HTERT RPE-1 (cell line): Measurements from ENCODE around the gene HLA-C.
"Not testable (repeated sequence)": the region's sequence is repeated elsewhere in the genome, so short reads cannot be mapped to it uniquely, and the experiment has no call there.

Experiments
- in situ Hi-C: fragments of 300-500 bp; cut with MboI; formaldehyde crosslinking; loops from 4 replicates; pipeline ENCODE4 v1.14.3; 2020; ENCODE audit warnings: low sequenced_read_pairs

Gene HLA-C

DNA sequence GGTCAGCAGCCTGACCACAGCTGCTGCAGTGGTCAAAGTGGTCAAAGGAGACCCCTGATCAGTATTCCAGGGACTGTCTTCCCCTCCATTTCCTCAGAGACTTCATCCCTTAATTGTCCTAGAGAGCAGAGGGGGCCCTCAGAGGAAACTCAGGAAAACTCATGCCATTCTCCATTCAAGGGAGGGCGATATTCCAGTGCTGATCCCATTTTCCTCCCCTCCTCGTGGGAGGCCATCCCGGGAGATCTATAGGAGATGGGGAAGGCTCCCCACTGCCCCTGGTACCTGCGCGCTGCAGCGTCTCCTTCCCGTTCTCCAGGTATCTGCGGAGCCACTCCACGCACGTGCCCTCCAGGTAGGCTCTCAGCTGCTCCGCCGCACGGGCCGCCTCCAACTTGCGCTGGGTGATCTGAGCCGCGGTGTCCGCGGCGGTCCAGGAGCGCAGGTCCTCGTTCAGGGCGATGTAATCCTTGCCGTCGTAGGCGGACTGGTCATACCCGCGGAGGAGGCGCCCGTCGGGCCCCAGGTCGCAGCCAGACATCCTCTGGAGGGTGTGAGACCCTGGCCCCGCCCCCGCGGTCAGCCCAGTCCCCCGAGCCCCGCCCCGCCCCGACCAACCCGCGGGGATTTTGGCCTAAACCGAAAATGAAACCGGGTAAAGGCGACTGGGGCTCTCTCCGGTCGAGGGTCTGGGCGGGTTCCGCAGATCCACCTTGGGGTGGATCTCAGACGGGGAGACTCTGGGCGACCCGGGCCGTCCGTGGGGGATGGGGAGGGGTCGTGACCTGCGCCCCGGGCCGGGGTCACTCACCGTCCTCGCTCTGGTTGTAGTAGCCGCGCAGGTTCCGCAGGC, 878 bp downstream of the HLA-C start:
- in situ Hi-C loops, result no loop called here

DNA sequence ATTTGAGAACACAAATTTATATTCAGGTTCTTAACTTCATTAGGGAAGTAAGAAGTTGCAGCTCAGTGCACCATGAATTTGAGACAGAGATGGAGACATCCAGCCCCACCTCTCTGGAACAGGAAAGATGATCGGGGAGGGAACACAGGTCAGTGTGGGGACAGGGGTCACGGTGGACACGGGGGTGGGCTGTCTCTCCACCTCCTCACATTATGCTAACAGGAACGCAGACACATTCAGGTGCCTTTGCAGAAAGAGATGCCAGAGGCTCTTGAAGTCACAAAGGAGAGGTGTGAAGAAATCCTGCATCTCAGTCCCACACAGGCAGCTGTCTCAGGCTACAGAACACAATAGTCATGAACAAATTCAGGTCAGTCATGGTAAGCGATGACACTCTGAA, 3.1 kb downstream of the HLA-C start:
- in situ Hi-C loops, result no loop called here

DNA sequence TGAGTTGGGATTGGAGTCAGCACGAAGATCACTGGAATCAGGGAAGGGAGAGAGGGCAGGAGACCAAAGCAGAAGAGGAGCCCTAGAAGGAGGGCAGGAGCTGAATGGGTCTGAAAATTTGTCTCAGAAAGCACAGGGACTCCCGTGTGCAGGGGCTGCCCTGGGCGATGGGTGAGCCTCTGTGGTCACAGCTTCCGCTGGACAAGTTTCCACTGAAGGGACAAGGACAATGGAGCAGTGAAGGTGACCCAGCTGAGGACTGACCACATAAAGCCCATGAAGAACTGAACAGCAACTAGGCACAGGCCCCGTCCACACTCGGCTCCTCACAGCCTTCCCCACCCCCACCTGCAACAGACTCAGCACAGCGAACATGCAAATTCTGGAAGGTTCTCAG, 3.5 kb downstream of the HLA-C start:
- in situ Hi-C loops, result no loop called here

DNA sequence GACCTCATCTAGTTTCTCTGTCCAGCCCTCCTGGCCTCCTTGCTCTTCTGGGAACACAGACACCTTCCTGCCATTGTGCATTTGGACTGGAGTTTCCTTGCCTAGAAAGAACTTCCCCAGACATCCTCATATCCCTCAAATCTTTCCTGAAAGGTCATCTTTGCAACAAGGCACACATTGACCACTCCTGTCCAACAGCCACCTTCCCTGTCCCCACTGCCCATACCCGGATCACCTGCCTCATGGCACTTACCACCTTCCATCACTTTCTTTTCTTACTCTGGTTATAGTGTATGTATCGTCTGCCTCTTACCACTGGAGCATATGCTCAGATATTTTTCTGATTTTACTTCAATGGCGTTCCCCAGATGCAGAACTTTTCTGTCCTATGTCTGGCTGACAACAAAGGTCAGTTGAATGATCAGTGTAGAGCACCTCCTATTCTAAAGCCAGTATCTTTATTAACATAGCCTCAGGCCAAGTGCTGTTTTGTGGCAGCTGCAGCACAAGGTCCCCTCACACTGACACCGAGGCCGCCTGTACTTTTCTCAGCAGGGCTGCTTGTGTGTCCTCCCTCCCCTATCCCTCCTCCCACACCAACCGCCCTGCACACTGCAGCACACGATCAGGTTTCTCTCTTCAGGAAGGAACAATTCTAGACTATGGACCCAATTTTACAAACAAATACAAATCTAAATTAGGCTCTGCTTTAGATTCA, 4.1 kb downstream of the HLA-C start:
- in situ Hi-C loops, result no loop called here

DNA sequence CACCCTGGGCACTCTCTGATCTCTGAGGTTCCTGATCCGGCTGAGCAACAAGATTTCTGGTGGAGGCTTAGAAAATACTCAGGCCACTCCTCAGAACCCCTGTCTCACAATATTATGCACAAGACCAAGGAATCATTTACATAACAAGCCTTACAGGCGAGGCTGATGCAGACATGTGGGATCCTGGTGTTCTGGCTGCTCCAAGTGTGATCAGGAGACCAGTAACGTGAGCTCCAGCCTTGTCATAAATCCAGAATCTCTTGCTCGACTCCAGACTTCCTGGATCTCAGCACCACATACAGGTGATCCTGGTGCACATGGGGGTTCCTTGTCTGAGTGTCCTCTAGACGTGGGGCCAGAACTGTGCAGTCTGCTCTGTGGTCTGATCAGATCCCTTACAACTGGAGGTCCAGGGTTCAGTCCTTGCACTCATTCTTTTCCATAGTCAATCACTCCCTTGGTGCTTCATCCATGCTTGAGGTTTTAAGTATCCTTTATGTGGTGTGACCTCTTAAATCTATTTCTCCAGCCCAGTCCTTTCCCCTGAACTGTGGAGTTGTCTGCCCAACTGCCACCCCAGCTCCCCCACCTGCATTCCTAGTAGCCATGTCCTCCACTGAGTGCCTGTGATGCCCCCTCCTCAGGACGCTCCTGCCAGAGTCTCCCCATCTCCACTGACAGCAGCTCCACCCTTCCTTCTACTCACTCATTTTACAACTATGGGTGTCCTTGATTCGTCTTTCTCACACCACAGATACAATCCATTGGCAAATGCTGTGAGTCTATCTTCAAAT, 5.1 kb downstream of the HLA-C start:
- in situ Hi-C loops, result no loop called here

DNA sequence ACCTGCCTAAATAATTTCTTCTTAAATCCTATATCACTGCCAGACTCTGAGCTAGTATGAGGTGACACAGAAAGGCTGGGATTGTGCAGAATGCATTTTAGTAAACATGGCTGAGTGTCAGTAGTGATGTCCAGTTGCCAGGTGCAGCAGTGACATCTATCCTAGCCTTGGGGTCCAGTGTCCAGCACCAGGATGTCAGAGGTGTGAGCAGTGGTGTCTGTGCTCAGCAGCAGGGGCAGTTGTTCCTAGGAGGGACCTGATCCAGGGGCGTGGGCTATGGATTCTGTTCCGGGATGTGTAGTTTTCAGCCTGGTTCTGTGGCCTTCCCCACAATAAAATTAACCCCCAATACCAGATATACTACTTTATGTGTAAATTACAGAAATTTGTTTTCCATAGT, 6.0 kb downstream of the HLA-C start:
- in situ Hi-C loops, result no loop called here

DNA sequence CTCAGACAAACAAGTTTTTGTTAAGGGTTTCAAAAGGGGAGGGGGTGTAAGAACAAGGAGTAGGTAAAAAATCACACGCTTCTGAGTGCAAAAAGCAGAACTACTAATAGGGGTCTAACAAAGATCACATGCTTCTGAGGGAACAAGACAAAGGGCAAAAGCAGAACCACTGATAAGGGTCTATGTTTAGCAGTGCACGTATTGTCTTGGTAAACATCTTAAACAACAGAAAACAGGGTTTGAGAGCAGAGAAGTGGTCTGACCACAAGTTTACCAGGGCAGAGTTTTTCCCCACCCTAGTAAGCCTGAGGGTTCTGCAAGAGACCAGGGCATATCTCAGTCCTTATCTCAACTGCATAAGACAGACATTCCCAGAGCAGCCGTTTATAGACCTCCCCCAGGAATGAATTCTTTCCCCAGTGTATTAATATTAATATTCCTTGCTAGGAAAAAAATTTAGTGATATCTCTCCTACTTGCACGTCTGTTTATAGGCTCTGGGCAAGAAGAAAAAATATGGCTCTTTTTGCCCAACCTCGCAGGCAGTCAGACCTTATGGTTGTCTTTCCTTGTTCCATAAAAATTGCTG, 8.5 kb downstream of the HLA-C start:
- in situ Hi-C loops, result not testable (repeated sequence)

DNA sequence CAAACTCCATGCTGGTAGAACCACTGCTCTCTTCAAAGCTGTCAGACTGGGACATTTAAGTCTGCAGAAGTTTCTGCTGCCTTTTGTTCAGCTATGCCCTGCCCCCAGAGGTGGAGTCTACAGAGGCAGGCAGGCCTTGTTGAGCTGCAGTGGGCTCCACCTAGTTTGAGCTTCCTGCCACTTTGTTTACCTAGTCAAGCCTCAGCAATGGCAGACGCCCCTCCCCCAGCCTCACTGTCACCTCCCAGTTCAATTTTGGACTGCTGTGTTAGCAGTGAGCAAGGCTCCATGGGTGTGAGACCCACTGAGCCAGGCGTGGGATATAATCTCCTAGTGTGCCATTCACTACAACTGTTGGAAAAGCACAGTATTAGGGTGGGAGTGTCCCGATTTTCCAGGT, 11.9 kb downstream of the HLA-C start:
- in situ Hi-C loops, result not testable (repeated sequence)

DNA sequence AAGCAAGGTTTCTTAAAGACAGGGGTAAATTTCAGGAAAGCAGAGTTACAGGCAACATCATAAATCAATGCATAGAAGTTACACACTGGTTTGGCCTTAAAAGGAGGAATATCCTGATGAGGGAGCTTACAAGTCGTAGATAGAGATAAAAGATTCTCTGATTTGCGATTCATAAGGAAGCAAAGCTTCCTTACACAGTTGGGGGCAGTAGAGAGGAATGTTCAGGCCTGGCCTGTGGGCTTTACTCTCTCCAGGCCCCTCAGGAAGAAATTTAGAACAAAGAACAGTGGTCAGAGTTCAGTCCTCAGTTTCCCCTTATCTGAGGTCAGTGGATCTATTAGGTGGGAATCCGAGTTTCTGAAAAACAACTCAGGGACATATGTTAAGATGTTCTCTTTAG, 19.3 kb downstream of the HLA-C start:
- in situ Hi-C loops, result no loop called here

DNA sequence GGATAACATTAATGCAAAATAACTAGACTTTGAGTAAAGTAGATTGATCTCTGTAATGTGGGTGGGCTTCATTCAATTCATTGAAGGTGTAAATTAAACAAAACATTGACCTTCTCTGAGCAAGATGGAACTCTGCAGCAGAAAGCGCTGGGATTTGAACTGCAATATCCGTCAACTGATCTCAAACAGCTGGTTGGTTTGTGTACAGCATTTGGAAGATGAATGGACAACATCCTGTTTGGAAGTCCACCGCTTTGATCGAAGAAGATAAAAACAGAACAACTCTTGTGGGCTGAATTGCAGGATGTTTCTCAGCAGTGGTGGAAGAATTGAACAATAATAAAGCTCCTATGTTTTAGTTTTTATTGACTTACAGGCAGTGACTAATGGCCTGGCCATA, 20.6 kb downstream of the HLA-C start:
- in situ Hi-C loops, result no loop called here

DNA sequence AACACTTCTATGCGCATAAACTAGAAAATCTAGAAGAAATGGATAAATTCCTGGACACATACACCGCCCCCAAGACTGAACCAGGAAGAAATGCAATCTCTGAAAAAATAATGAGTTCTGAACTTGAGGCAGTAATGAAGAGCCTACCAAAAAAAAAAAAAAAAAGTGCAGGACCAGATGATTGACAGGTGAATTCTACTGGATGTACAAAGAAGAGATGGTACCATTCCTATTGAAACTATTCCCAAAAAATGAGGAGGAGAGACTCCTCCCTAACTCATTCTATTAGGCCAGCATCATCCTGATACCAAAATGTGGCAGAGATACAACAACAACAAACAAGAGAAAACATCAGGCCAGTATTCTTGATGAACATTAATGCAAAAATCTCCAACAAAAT, 22.7 kb downstream of the HLA-C start:
- in situ Hi-C loops, result no loop called here

DNA sequence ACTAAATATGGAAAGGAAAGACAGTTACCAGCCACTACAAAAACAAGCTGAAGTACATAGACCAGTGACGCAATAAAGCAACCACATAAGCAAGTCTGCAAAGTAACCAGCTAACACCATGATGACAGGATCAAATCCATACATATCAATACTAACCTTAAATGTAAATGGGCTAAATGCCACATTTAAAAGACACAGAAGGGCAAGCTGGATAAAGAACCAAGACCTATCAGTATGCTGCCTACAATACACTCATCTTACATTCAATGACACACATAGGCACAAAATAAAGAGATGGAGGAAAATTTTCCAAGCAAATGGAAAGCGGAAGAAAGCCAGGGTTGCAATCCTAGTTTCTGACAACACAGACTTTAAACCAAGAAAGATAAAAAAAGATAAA, 24.1 kb downstream of the HLA-C start:
- in situ Hi-C loops, result no loop called here

DNA sequence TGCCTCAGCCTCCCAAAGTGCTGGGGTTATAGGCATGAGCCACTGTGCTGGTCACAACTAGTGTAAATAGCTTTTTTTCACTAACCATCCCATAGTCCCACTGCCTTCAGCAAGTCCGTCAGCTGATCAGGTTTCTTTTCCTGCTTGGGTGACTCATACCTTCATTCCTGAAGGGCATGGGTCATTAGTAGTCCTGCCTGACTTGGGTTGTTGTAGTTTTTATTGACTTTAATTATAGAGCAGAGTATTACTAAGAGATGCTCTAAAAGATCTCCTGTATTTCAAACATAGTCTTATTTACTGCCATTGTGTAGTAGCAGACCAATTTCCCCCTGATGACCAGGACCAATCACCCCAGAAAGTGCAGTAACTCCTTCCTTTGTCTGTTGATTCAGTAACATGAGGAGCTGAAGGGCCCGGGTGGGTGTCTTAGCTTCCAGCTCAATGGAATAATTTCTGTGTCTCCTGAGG, 25.8 kb downstream of the HLA-C start:
- in situ Hi-C loops, result no loop called here

DNA sequence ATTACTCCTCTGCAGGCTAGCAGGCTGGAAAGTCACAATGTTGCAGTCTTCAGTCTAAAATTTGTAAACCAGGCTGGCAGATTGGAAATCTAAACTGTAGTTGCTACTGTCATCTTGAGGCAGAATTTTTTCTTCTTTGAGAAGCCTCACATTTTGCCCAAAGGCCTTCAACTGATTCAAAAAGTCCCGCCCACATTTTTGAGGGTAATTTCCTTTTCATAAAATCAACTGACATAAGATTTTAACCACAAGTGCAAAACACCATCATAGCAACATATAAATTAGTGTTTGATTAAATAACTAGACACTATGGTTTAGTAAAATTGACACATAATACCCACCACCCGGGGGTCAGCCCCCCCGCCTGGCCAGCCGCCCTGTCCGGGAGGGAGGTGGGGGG, 28.4 kb downstream of the HLA-C start:
- in situ Hi-C loops, result no loop called here

DNA sequence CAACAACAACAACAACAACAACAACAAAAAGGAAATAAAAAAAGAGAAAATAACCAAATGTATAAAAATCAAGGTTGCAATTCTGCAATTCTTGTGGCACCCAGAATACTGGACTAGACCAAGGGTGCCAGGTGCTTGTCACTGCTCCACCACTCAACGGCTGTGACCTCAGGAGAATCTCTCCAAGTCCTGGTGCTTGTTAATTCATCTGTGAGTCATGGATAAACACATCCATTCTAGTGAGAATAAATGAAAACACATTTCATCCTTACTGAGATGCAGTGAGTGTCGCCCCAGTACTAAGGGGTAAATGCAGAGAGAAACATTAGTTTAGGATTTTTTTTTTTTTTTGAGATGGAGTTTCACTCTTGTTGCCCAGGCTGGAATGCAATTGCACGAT, 32.0 kb downstream of the HLA-C start:
- in situ Hi-C loops, result no loop called here

DNA sequence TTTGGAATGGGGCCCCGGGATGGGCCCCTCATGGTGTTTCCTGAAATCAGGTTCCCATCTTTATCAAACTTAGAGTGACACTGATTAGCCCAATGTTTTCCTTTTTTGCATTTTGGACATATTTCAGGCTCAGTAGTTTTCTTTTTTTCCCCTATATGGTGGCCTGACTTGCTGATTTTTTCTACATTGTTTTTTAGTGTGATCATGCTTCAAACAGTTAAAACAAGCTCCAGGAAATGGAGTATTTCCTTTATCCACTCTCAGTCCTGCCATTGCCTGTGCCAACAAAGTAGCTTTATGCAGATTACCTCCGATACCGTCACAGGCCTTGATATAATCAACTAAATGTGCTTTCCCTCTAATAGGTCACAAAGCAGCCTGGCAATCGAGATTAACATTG, 37.8 kb downstream of the HLA-C start:
- in situ Hi-C loops, result not testable (repeated sequence)

DNA sequence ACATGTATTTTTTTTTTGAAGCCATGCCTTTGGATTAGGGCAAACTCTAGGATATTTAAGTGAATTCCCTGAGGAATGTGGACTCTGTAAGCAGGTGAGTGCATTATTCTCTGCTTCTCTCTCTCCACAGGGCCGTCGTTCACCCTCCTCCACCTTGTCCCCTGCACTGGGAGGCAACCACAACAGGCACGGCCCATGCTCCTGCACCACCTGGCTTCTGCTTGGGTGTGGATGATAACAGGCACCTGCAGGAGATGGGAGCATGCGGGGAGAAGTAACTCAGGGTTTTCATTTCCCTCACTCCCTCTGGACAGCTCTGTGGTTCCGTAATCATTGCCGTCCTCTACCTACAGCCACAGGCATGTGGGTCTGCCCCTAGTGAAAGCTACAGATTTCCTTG, 43.4 kb downstream of the HLA-C start:
- in situ Hi-C loops, result no loop called here

DNA sequence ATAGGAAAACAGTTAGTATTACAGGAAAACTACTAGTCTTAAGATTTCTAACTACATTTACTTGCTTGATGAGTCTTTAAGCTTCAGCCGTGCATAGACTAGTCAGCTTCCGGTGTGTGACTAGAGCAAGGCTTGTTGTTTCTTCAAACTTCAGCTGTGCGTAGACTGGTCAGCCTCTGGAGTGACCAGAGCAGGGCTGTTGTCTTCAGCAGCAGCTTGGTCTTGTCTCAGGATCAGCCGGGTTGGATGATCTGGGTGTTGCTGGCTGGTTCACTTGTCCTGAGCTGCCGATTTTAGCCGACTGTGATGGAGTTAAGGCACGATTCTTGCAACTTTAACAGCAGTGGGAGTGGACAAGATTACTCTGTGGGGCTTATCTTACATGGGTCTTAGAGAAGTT, 44.7 kb downstream of the HLA-C start:
- in situ Hi-C loops, result no loop called here

DNA sequence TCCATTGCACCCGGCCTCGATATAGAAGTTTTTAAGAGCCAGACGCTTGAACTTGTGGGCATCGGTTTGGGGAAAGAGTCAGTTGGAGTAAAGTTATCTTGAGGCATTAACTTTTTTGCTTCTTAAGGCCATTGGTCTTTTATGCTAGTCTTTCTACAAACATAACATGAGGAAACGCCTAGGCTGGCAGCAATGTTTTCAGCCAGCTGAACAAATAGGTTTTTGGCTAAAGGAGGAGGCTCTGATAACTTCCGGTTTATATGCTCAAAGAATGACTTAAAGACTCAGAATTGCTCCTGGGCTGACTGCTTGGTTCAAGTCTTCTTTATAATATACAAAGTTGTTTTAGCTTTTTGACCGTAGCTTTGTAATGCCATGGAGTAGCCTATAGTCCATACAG, 46.2 kb downstream of the HLA-C start:
- in situ Hi-C loops, result no loop called here

DNA sequence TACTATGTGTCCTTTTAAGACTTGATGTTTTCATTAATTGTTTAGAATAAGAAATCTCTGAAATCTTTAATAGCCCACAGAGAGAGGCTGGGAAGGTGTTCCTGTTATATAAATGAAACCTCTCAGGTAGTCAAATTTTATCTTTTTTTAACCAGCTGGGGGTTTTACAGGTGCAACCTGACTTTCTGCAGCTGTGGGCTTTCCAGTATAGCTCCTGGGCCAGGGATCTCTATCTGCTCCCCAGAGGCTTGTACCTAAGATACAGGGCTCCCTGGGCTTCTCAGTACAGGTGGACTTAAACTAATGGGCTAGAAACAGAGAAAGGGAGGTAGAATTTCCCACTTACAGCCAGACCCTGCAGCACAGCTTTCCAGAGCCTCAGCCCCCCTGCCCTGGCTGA, 49.4 kb downstream of the HLA-C start:
- in situ Hi-C loops, result no loop called here
